ENCODE data around the gene RPL37. TPM values are rescaled to one million over a fixed set of nuclear protein-coding genes. Genes with fewer than 3 reads are reported as not detected.

The RPL37 gene
- total RNA-seq, 1 donor from 2014 or later = 1,537 TPM

Other genes starting within 250 kb of the RPL37 start
- gene PTGER4, start 155.3 kb downstream of the RPL37 start, total RNA-seq = 82.2 and 84.2 TPM in 2 replicates
- 16.2 and 18.8 TPM in 2 replicates for gene TTC33, start 79.3 kb downstream of the RPL37 start, total RNA-seq
- gene PRKAA1, start 36.8 kb downstream of the RPL37 start, total RNA-seq = 61.3 and 69.3 TPM in 2 replicates
- 4.4 and 5.0 TPM in 2 replicates for gene CARD6, start 6.1 kb upstream of the RPL37 start, total RNA-seq
- not detected in 2 replicates for gene C7, start 74.3 kb upstream of the RPL37 start, total RNA-seq
- not detected in 2 replicates for gene MROH2B, start 236.1 kb upstream of the RPL37 start, total RNA-seq